OCI-LY1 (cell line): ENCODE data around the gene ULK3.

Source experiments
- EZH2 ChIP-seq: fragments of 200-600 bp; sonication (generic), shearing (Covaris generic); IDR thresholded peaks from 2 replicates; pipeline ENCODE4 v1.8.0; 2017; ENCODE audit warnings: borderline replicate concordance, mixed run types, mild to moderate bottlenecking, antibody characterized with exemption, low read length, moderate library complexity, mixed read lengths
- TF ChIP-seq, protein P1 (sequence below): fragments of 200-600 bp; sonication (generic), shearing (Covaris generic); IDR thresholded peaks from 2 replicates; pipeline ENCODE4 v1.5.1; 2017; ENCODE audit warnings: mild to moderate bottlenecking, antibody characterized with exemption, low read length, moderate library complexity, mixed read lengths

DNA sequence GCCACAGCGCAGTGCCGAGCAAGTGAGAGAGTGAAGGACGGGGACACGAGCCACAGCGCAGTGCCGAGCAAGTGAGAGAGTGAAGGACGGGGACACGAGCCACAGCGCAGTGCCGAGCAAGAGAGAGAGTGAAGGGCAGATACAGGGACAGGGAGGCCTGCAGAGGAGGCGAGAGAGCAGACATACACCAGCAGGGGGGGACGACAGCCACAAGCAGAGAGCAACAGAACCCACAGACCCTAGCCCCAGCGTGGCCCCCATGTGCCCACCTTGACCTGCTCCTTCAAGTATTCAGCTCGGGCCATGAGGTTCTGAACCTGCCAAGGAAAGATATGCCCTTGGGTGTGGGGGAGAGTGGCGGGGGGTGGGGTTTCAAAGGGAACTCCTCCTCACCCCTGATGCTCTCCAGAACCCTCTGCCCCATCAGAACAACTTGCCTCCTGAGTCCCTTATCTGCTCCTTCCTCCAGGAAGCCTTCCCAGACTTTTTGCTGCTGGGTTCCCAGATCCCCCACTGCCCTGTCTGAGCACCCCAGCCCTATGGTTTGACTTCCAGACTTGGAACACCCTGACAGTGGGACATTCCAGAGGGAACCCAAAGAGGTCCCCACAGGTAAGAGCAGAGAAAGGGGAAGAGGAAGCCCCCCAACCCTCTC, 5.3 kb downstream of the ULK3 start:
- TF ChIP-seq, protein P1, sequence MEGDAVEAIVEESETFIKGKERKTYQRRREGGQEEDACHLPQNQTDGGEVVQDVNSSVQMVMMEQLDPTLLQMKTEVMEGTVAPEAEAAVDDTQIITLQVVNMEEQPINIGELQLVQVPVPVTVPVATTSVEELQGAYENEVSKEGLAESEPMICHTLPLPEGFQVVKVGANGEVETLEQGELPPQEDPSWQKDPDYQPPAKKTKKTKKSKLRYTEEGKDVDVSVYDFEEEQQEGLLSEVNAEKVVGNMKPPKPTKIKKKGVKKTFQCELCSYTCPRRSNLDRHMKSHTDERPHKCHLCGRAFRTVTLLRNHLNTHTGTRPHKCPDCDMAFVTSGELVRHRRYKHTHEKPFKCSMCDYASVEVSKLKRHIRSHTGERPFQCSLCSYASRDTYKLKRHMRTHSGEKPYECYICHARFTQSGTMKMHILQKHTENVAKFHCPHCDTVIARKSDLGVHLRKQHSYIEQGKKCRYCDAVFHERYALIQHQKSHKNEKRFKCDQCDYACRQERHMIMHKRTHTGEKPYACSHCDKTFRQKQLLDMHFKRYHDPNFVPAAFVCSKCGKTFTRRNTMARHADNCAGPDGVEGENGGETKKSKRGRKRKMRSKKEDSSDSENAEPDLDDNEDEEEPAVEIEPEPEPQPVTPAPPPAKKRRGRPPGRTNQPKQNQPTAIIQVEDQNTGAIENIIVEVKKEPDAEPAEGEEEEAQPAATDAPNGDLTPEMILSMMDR = no peak
- TF ChIP-seq EZH2 = no peak
